Naive thymus-derived CD8-positive, alpha-beta T cell (primary cell): ENCODE results near the gene ADAM19. TPM values are rescaled to one million over a fixed set of nuclear protein-coding genes. Genes with fewer than 3 reads are reported as not detected.

Source experiments
- ATAC-seq, 2 donors: fragments of 150-1000 bp; cut with Tn5 transposase in 1 of 2; sonication (Bioruptor Pico), chemical (Tn5 transposase) in 1 of 2; 1 replicate in 1 of 2; 2 replicates in 1 of 2; pipeline ENCODE4 v1.10.0; 2021; ENCODE audit warnings: mild to moderate bottlenecking in 2 of 2, moderate library complexity in 2 of 2
- POLR2A ChIA-PET: fragments of 350-600 bp; sonication (Branson Sonifier 250); formaldehyde crosslinking; loops from one replicate; lab custom pipeline; 2021; ENCODE audit warnings: antibody characterized with exemption; lab: Charles Lee
- DNase-seq, 10 donors: peaks; one replicate each; pipeline versions ENCODE4 v3.0.0 to v3.0.0-alpha.2; 2020 to 2022
- H3K27ac Mint-ChIP-seq, 10 donors: one replicate each; pipeline ENCODE4 v1.8.0; 2020 to 2022; ENCODE audit warnings: mild to moderate bottlenecking in 10 of 10, mixed read lengths in 10 of 10, moderate library complexity in 4 of 10, inconsistent platforms in 1 of 10
- H3K27me3 Mint-ChIP-seq, 5 donors: one replicate each; pipeline ENCODE4 v1.8.0; 2021 to 2022; ENCODE audit warnings: mixed read lengths in 5 of 5
- H3K36me3 Mint-ChIP-seq, 3 donors: one replicate each; pipeline ENCODE4 v1.8.0; 2020 to 2022; ENCODE audit warnings: mixed read lengths in 3 of 3, mild to moderate bottlenecking in 2 of 3, inconsistent platforms in 1 of 3
- H3K4me1 Mint-ChIP-seq, 4 donors: one replicate each; pipeline ENCODE4 v1.8.0; 2021 to 2022; ENCODE audit warnings: mixed read lengths in 4 of 4
- H3K4me3 Mint-ChIP-seq, 10 donors: one replicate each; pipeline ENCODE4 v1.8.0; 2020 to 2022; ENCODE audit warnings: mild to moderate bottlenecking in 10 of 10, mixed read lengths in 10 of 10, moderate library complexity in 6 of 10, inconsistent platforms in 1 of 10
- H3K9me3 Mint-ChIP-seq, 9 donors: one replicate each; pipeline ENCODE4 v1.8.0; 2020 to 2022; ENCODE audit warnings: mixed read lengths in 9 of 9, mild to moderate bottlenecking in 3 of 9, inconsistent platforms in 1 of 9, moderate library complexity in 1 of 9
- polyA plus RNA-seq, 3 donors: library from polyadenylated mRNA; unstranded; fragments of 300-500 nt; fragmentation: Illumina TruSeq; gene quantifications; one replicate each; pipeline ENCODE4 v1.2.3, GENCODE V29; 2021
- total RNA-seq, 8 experiments: library from RNA in 2 of 8; stranded (reverse) in 2 of 8; gene quantifications; one replicate each; pipeline ENCODE4 v1.2.3 and lab custom pipeline; 2021 to 2026

ADAM19 gene
- total and polyA plus RNA-seq, 5 experiments from 2014 or later, result 0.08 to 3.6 (median 1.9) TPM; not detected in 1

DNA sequence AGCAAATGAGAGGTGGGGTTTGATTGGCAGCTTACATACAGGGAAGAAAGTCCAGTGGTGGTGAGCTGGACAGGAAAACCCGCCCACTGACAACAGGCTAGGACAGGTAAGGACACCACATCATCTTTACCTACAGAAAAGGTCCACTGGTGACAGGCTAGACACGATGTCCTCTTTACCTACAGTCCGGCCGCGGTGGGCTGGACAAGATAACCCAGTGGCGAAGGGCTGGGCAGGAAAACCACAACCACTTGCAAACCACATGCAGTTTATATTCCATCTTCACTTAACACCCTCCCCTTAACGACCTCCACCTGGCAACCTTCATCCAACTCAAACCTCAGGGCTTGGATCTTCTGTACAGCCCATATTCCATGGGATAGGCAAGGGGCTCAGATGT lies 120.5 kb downstream of the ADAM19 start:
- Mint-ChIP-seq H3K4me1 (peaks cover 0 to 20% (median 1%) of the 10 kb centered on the region in 4 donors), H3K27me3 (peaks cover 0 to 29% (median 5%) of the 10 kb centered on the region in 5 donors), H3K36me3 (no peaks in the 10 kb centered on the region), H3K27ac (no peak overlapping the region), H3K9me3 (no peaks in the 10 kb centered on the region), H3K4me3 (no peak overlapping the region)
- ATAC-seq (no peak), DNase-seq (no peak)
- POLR2A ChIA-PET, result no interaction called here

DNA sequence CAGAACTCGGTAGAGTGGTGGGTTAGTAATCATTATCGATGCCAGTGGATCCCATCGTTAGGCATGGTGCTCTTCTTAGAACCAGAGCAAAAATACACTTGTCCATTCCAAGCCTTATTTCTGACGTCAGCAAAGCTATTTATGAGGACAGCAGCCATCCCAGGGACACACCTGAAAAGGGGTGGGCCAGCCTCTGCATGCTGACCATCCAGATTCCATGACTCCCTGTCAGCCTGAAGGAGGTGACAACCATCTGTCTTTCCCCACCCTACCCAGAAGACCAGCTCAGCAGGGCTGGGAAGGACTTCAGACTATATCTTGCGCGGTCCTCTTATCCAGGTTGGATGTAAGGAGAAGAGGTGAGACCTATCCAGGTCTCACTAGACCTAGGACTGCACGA lies 121.3 kb downstream of the ADAM19 start:
- no peak for DNase-seq

DNA sequence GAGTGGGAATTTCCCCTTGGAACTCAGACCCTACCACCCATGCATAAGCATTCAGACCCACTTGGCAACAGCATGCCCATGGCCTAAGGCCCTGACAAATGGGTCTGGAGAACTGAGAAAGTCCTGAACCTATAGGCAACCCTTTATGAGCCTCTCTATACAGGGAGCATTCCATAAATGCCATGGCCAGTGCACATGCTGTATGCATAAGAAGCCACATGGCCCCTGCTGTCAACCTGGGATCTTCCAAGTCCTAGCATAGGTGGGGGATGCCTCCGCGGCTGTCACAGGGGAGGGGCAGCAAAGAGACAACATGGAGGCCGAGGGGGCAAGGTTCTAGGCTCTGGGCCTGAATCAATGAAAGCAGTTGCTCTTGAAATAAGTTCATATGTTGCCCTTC lies 123.8 kb downstream of the ADAM19 start:
- Mint-ChIP-seq H3K36me3 (no peaks in the 10 kb centered on the region), H3K4me1 (no peaks in the 10 kb centered on the region), H3K9me3 (no peaks in the 10 kb centered on the region), H3K27me3 (peaks cover 0 to 16% (median 2%) of the 10 kb centered on the region in 5 donors), H3K27ac (peak overlapping the region in 1 of 10 donors; percentile 9), H3K4me3 (no peak overlapping the region)
- DNase-seq, result no peak
- no peak for ATAC-seq
- POLR2A ChIA-PET, result no interaction called here

More for the DNA sequence above, 121.3 kb downstream of the ADAM19 start:
- ATAC-seq, result no peak
- no peaks in the 10 kb centered on the region for H3K9me3 Mint-ChIP-seq
- H3K27me3 Mint-ChIP-seq, result peaks cover 0 to 26% (median 2%) of the 10 kb centered on the region in 5 donors
- H3K4me3 Mint-ChIP-seq, result no peak overlapping the region
- no peaks in the 10 kb centered on the region for H3K36me3 Mint-ChIP-seq
- no peak overlapping the region for H3K27ac Mint-ChIP-seq
- POLR2A ChIA-PET, result no interaction called here
- peaks cover 0 to 15% (median 0%) of the 10 kb centered on the region in 4 donors for H3K4me1 Mint-ChIP-seq

DNA sequence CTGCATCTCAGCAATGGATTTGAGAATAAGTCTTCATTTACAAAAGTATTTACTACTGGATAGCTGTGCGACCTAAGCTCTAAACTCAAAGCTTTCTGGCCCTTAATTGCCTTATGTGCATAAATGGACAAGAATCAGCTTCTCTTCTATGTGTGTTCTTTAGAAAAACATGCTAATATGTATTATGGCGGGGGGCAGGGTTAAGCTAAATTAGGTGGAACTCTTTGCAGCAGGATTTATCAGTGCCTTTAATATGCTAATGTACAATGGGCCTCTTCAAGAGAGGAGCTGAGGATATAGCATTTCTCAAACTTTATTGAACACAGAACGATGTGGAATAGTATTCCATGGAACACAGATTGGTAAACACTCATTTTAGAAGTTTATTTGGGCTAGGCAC lies 125.6 kb downstream of the ADAM19 start:
- POLR2A ChIA-PET, result no interaction called here

DNA sequence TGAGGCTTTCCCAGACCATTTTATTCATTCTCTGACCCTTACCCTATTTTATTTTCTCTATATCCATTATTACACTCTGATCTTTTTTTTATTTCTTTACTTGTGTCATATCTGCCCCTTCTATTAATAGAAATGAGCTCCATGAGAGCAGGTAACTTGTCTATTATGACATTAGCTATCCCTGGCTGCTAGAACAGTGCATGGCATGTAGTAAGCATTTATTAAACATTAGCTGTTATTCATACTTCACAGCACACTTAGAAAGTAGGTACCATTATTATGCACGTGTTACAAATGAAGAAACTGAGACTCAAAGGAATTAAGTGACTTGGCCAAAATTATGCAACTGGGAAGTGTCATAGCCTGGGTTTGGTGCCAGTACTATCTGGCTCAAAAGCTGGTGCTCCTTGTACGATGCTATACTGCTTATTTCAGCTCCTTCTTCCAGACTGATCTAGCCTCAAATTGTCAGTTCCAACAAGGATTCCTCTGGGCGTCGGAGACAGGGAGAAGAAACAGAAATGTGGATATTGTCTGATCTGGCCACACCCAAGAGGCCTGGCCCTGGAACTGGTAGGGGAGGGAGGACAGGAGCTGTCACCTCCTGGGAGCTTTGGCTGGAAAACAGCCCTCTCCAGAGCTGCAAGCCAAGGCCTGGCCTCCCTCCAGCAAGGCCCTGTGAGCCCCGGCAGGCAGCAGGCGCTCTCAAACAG lies 126.4 kb downstream of the ADAM19 start:
- no peak for DNase-seq
- POLR2A ChIA-PET, result no interaction called here
- Mint-ChIP-seq H3K36me3 (no peaks in the 10 kb centered on the region), H3K9me3 (no peaks in the 10 kb centered on the region), H3K4me1 (no peaks in the 10 kb centered on the region), H3K27me3 (peaks cover 0 to 3% (median 2%) of the 10 kb centered on the region in 5 donors), H3K27ac (peak overlapping the region in 1 of 10 donors; percentile 73), H3K4me3 (no peak overlapping the region)
- no peak for ATAC-seq

More for the DNA sequence above, 125.6 kb downstream of the ADAM19 start:
- no peak overlapping the region for H3K27ac Mint-ChIP-seq
- H3K36me3 Mint-ChIP-seq, result no peaks in the 10 kb centered on the region
- no peaks in the 10 kb centered on the region for H3K4me1 Mint-ChIP-seq
- H3K9me3 Mint-ChIP-seq, result no peaks in the 10 kb centered on the region
- DNase-seq (no peak), ATAC-seq (no peak)
- H3K27me3 Mint-ChIP-seq, result peaks cover 0 to 10% (median 2%) of the 10 kb centered on the region in 5 donors
- H3K4me3 Mint-ChIP-seq, result no peak overlapping the region

DNA sequence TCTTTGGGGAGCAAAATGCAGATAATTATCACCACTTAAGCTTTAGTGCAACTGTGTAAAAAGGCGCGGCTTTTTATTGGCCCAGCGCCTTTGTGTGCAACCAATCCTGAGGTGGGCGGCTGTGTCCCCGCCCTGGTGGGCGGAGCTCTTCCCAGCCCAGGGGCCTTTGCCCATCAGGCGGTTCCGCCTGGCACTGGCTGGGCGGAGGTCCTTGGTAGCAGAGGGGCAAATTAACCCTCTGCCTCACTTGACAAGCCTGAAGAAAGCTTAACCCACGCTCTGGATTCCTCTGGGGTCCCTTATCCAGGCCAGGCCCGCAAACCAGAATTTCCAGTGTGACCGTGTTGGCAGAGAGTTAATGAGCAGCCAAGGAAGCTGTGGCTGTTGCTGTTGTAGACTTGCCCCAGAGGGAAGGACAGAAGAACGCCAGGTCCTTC lies 128.4 kb downstream of the ADAM19 start:
- no peak overlapping the region for H3K4me3 Mint-ChIP-seq
- H3K36me3 Mint-ChIP-seq, result no peaks in the 10 kb centered on the region
- peaks cover 0 to 3% (median 2%) of the 10 kb centered on the region in 5 donors for H3K27me3 Mint-ChIP-seq
- no peak overlapping the region for H3K27ac Mint-ChIP-seq
- ATAC-seq (no peak), DNase-seq (no peak)
- no peaks in the 10 kb centered on the region for H3K4me1 Mint-ChIP-seq
- no peaks in the 10 kb centered on the region for H3K9me3 Mint-ChIP-seq
- POLR2A ChIA-PET, result no interaction called here

DNA sequence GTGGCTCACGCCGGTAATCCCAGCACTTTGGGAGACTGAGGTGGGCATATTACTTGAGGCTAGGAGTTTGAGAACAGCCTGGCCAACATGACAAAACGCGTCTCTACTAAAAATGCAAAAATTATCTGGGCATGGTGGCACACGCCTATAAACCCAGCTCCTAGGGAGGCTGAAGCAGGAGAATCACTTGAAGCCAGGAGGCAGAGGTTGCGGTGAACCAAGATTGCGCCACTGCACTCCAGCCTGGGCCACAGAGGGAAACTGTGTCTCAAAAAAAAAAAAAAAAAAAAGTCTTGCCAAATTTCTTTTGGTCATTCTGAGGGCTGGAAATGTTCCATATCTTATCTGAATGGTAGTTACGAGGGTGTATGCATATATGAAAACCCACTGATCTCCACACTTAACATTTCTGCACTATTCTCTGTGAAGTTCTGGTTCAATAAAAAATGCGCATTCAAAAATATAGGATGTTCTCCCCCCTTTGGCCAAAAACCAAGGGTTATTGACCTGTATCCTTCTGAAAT lies 129.1 kb downstream of the ADAM19 start:
- H3K27ac Mint-ChIP-seq, result no peak overlapping the region

DNA sequence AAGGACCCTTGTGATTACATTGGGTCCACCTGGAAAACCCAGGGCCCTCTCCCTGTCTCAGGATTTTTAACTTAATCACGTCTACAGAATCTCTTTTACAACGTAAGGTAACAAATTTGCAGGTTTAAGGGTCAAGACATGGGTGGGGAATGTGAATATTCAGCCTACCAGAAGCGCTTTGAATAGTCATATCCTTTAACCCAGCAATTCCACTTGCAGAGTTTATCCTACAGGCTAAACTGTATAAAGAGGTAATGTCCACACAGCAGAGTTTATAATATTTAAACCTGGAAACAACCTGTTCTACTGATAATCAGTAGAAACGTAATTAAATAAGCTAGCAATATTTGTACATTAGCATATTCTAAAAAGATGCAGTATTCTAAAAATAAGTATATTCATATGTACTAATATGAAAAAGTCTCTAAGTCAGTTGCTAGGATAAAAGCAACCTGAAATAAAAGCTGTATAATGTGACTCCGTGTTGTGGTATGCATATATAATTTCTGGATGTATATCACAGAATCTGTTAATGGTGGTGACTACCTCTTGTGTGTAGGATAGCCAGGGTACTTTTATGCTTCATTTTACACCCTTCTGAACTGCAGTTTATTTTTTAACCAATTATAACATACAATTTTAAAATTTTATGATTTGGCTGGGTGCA lies 129.7 kb downstream of the ADAM19 start:
- no peaks in the 10 kb centered on the region for H3K36me3 Mint-ChIP-seq
- no peak overlapping the region for H3K4me3 Mint-ChIP-seq
- no peak overlapping the region for H3K27ac Mint-ChIP-seq
- no peaks in the 10 kb centered on the region for H3K9me3 Mint-ChIP-seq
- POLR2A ChIA-PET, result no interaction called here
- peaks cover 0 to 3% (median 2%) of the 10 kb centered on the region in 5 donors for H3K27me3 Mint-ChIP-seq
- no peaks in the 10 kb centered on the region for H3K4me1 Mint-ChIP-seq
- ATAC-seq (no peak), DNase-seq (no peak)

More for the DNA sequence above, 129.1 kb downstream of the ADAM19 start:
- no peaks in the 10 kb centered on the region for H3K9me3 Mint-ChIP-seq
- no peak for ATAC-seq
- H3K4me3 Mint-ChIP-seq, result no peak overlapping the region
- no peak for DNase-seq
- no peaks in the 10 kb centered on the region for H3K36me3 Mint-ChIP-seq
- H3K27me3 Mint-ChIP-seq, result peaks cover 0 to 3% (median 2%) of the 10 kb centered on the region in 5 donors
- no peaks in the 10 kb centered on the region for H3K4me1 Mint-ChIP-seq
- POLR2A ChIA-PET, result no interaction called here

DNA sequence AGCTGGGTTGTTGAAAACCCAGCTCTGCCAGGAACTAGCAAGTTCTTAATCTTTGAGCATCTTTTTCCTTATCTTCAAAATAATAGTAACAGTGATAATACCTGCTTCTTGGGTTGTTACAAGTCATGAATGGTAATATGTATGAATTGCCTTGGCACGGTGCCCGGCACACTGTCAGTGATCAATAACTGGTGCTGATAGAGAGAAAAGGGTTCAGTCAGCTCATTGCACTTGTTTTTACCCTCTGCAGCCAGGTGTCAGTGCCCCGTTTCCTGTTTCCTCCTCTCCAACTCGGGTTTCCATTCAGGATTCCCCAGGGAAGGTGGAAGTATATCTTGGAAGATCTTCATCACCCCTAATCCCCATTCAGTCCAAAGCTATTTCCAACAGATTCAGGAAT lies 131.4 kb downstream of the ADAM19 start:
- Mint-ChIP-seq H3K4me1 (no peaks in the 10 kb centered on the region), H3K4me3 (no peak overlapping the region), H3K27me3 (peaks cover 0 to 5% (median 2%) of the 10 kb centered on the region in 5 donors), H3K9me3 (no peaks in the 10 kb centered on the region), H3K36me3 (no peaks in the 10 kb centered on the region), H3K27ac (no peak overlapping the region)
- POLR2A ChIA-PET, result no interaction called here
- DNase-seq (no peak), ATAC-seq (no peak)

DNA sequence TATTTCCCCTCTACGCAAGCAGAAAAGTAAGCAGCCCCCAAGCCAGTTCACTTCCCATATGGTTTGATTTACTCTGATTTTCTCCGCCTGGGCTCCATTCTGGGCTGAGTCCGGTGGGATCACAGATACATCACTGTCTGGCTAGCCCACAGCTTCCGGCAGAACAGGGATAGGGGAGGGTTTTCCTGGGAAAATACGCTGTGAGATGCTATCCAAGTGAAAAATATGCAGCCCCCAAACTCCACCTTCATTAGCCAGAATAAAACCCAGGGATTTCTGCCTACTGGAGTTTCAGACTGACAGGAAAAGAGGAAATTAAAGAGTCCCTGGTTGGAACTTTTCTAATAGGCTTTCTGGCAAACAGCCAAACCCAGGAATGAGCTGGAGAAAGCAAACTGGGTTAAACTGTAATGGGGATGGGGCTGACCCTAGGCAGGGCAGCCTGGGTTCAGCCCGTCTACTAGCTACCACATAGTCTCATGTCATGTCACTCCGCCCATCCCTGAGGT lies 132.5 kb downstream of the ADAM19 start:
- DNase-seq (no peak), ATAC-seq (no peak)
- H3K4me1 Mint-ChIP-seq, result no peaks in the 10 kb centered on the region
- no peak overlapping the region for H3K27ac Mint-ChIP-seq
- H3K9me3 Mint-ChIP-seq, result peaks cover 0 to 1% (median 0%) of the 10 kb centered on the region in 9 donors
- peaks cover 0 to 5% (median 0%) of the 10 kb centered on the region in 5 donors for H3K27me3 Mint-ChIP-seq
- H3K4me3 Mint-ChIP-seq, result no peak overlapping the region
- H3K36me3 Mint-ChIP-seq, result no peaks in the 10 kb centered on the region
- POLR2A ChIA-PET, result no interaction called here

DNA sequence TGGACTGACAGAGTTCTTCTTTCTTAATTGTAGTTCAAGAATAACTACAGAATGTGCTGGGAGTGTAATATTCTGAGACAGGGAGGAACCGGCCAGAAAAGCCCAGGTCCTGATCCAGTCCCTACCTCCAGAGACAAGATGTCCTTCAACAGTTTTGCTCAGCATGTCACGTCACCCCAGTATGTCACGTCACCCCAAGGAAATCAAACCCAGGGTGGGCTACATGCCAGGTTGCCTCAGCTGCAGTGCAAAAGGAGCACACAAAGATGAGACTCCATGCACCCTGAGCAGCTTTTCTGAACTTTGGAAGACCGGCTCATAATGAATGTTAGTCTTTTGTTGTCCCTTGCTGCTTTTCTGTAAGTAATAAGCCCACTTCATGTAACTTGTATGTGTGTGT lies 141.5 kb downstream of the ADAM19 start:
- POLR2A ChIA-PET, result no interaction called here
- Mint-ChIP-seq H3K27ac (no peak overlapping the region), H3K27me3 (peaks cover 3 to 25% (median 7%) of the 10 kb centered on the region in 5 donors), H3K4me3 (no peak overlapping the region), H3K9me3 (peaks cover 0 to 3% (median 0%) of the 10 kb centered on the region in 9 donors), H3K4me1 (peaks cover 0 to 7% (median 1%) of the 10 kb centered on the region in 4 donors), H3K36me3 (peaks cover 0 to 2% (median 0%) of the 10 kb centered on the region in 3 donors)
- no peak for DNase-seq
- no peak for ATAC-seq

DNA sequence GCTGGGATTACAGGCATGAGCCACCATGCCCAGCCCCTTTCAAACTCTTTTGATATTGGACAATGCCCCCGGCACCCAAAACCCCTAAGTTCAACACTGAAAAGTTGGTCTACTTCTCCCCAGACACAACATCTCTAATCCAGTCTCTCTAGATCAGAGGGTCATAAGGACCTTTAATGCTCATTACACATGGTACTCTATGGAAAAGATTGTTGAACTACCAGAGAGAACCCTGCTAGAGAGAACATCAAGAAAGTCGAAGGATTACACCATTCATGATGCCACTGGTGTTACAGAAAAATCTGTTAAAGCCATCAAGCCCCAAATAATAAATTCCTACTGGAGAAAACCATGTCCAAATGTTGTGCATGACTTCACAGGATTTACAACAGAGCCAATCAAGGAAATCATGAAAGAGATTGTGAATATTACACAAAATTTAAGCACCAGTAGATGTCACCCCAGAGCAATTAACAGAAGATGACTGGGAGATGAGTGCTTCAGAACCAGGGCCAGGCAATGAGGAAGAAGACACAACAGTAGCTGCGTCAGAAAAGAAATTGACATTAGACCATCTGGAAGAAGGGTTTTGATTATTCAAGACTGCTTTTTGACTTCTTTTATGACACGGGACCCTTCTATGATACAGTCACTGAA lies 143.9 kb downstream of the ADAM19 start:
- POLR2A ChIA-PET, result no interaction called here
- H3K27ac Mint-ChIP-seq, result peak overlapping the region in 2 of 10 donors; percentile 0 to 1
- peaks cover 0 to 2% (median 0%) of the 10 kb centered on the region in 3 donors for H3K36me3 Mint-ChIP-seq
- no peak overlapping the region for H3K4me3 Mint-ChIP-seq
- peaks cover 0 to 3% (median 0%) of the 10 kb centered on the region in 9 donors for H3K9me3 Mint-ChIP-seq
- ATAC-seq (peak; percentile 50 to 77), DNase-seq (peak in 5 of 10 donors; percentile 2 to 34 (median 30))
- peaks cover 3 to 34% (median 8%) of the 10 kb centered on the region in 5 donors for H3K27me3 Mint-ChIP-seq
- H3K4me1 Mint-ChIP-seq, result peaks cover 0 to 7% (median 1%) of the 10 kb centered on the region in 4 donors
